Mammary epithelial cell (primary cell): ENCODE results near the gene KRTAP5-2.

Experiments used
- CTCF ChIP-seq, 2 donors: IDR thresholded peaks in 1 of 2; conservative IDR thresholded peaks in 1 of 2; 2 replicates each; pipeline ENCODE4 v1.5.1; 2011 to 2012; ENCODE audit warnings: inconsistent platforms in 2 of 2, low read length in 2 of 2, mild to moderate bottlenecking in 2 of 2, control low read depth in 1 of 2, low read depth in 1 of 2; ENCODE audit not compliant: insufficient read depth in 1 of 2; ENCODE audit errors: extremely low read depth in 1 of 2
- EZH2 ChIP-seq: IDR thresholded peaks from 2 replicates; pipeline ENCODE4 v1.6.1; 2012; ENCODE audit warnings: low read length, inconsistent platforms, borderline replicate concordance

DNA sequence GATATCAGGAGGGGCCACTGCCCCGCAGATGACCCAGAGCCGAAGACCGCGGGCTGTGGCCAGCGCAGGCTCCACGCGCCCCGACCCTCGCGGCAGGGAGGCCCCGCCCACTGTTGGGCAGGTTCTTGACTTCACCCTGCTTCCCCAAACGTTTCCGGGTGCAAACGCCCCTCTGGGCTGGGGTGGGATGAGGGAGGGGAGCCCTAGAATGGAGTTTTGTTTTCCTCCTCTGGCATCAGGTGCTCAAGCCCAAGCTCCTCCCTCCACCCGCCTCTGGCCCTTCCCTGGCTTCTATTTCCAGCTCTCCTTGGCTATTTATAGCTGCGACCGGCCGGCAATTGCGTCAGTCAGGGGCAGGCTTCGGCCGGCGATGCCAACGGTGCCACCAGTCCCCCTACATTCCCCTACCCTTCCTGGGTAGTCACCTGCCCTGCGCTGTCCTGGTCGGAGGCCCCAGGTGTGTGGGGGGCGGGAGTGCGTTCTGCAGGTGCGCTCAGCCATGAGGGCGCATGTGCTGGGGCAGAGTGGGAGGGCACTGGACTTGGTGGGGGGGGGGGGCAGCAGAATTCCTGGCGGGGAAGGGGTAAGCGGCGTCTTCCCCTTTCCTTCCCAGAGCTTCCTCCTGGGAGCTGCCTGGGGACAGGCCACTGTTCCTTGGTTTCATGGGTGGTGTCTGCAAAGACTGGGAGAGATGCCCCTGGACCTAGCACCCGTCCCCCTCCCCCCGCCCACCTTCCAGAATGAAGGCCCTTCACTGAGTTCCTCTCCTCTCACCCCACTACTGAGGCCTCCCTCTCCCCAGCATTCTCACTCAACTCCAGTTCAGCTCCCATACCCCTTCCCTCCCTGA is 49.6 kb downstream of the KRTAP5-2 start:
- TF ChIP-seq CTCF (conservative IDR thresholded peaks at IDR 0.05 in 1 of 2, IDR thresholded peaks at IDR 0.05 in 1 of 2; ENCODE audit: extremely low read depth in 1 of 2, insufficient read depth in 1 of 2, low read depth in 1 of 2, low read length in 2 of 2) = no peak
- no peak for TF ChIP-seq EZH2
